GM23338 (cell line): Measurements from ENCODE around the gene MUC6.

Experiments
- CREB1 ChIP-seq: fragments of 250-450 bp; sonication (Bioruptor Pico); IDR thresholded peaks from 2 replicates; pipeline ENCODE4 v1.5.0; 2020; ENCODE audit warnings: low read depth, mild to moderate bottlenecking, moderate library complexity
- CTCF ChIP-seq, 2 experiments: fragments of 200-600 bp in 1 of 2; sonication (generic) in 1 of 2; conservative IDR thresholded peaks; 2 replicates each; pipeline versions ENCODE4 v1.5.1 to v1.6.1; 2016 to 2017; ENCODE audit warnings: antibody characterized with exemption in 2 of 2, low read depth in 2 of 2, mild to moderate bottlenecking in 2 of 2, moderate library complexity in 1 of 2
- ETS1 ChIP-seq: IDR thresholded peaks from 2 replicates; pipeline ENCODE4 v1.6.1; 2016; ENCODE audit warnings: antibody characterized with exemption
- EZH2 ChIP-seq: fragments of 200-600 bp; sonication (generic); IDR thresholded peaks from one replicate; pipeline ENCODE4 v1.8.0; 2017; ENCODE audit warnings: antibody characterized with exemption, mild to moderate bottlenecking, low read depth; ENCODE audit not compliant: unreplicated experiment
- EZH2phosphoT487 ChIP-seq: fragments of 200-600 bp; sonication (generic); IDR thresholded peaks from one replicate; pipeline ENCODE4 v1.8.1; 2018; ENCODE audit warnings: antibody characterized with exemption; ENCODE audit not compliant: unreplicated experiment
- JUNB ChIP-seq: IDR thresholded peaks from one replicate; pipeline ENCODE4 v1.6.1; 2016; ENCODE audit warnings: antibody characterized with exemption; ENCODE audit not compliant: unreplicated experiment
- POLR2AphosphoS5 ChIP-seq: IDR thresholded peaks from 2 replicates; pipeline ENCODE4 v1.6.1; 2016; ENCODE audit warnings: antibody characterized with exemption, low read depth
- REST ChIP-seq: IDR thresholded peaks from one replicate; pipeline ENCODE4 v1.6.1; 2018; ENCODE audit warnings: antibody characterized with exemption; ENCODE audit not compliant: unreplicated experiment
- ZNF114 ChIP-seq: fragments of 250-450 bp; sonication (Bioruptor Pico); IDR thresholded peaks from 2 replicates; pipeline ENCODE4 v1.5.0; 2020; ENCODE audit warnings: mild to moderate bottlenecking, moderate library complexity
- ZNF331 ChIP-seq: fragments of 250-450 bp; sonication (Bioruptor Pico); IDR thresholded peaks from 2 replicates; pipeline ENCODE4 v1.5.0; 2020; ENCODE audit warnings: low read depth, mild to moderate bottlenecking, moderate library complexity

- TF ChIP-seq CTCF (conservative IDR thresholded peaks at IDR 0.05; ENCODE audit: low read depth in 2 of 2) (no peak), POLR2AphosphoS5 (no peak), REST (no peak), CREB1 (CRISPR knock-in tag) (no peak), EZH2 (no peak), EZH2phosphoT487 (no peak), ZNF331 (CRISPR knock-in tag) (no peak), JUNB (no peak), ETS1 (no peak), ZNF114 (no peak)
These were observed 36.8 kb upstream of the MUC6 start for GRCh38 chr11:1073261-1073724.
